Loucy (cell line): ENCODE results near the gene ARHGEF10L.

ENCODE experiments used
- EZH2phosphoT487 ChIP-seq: fragments of 200-600 bp; IDR thresholded peaks from 2 replicates; pipeline ENCODE4 v1.6.1; 2018; ENCODE audit warnings: antibody characterized with exemption, mild to moderate bottlenecking, moderate library complexity, borderline replicate concordance
- TF ChIP-seq, protein P1 (sequence below): fragments of 200-600 bp; sonication (generic); conservative IDR thresholded peaks from 2 replicates; pipeline ENCODE4 v1.5.1; 2014; ENCODE audit warnings: mild to moderate bottlenecking, antibody characterized with exemption, low read length

DNA sequence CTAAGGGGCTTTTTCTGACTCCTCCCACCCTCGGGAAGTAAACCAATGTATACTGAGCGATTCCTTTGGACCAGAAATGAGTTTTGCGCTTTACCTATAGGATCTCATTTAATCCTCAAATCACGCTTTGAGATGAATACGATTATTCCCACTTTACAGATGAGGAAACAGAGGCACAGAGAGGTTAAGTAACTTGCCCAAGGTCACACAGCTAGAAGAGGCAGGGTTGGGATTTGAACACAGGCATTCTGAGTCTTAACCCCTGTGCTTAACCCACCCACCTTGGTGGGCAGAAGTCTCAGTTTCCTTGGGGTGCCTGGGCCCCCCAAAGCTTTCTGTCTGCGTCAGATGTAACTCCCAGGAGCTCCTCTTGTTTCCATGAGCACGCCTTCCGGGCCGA, 129.8 kb downstream of the ARHGEF10L start:
- TF ChIP-seq, protein P1, sequence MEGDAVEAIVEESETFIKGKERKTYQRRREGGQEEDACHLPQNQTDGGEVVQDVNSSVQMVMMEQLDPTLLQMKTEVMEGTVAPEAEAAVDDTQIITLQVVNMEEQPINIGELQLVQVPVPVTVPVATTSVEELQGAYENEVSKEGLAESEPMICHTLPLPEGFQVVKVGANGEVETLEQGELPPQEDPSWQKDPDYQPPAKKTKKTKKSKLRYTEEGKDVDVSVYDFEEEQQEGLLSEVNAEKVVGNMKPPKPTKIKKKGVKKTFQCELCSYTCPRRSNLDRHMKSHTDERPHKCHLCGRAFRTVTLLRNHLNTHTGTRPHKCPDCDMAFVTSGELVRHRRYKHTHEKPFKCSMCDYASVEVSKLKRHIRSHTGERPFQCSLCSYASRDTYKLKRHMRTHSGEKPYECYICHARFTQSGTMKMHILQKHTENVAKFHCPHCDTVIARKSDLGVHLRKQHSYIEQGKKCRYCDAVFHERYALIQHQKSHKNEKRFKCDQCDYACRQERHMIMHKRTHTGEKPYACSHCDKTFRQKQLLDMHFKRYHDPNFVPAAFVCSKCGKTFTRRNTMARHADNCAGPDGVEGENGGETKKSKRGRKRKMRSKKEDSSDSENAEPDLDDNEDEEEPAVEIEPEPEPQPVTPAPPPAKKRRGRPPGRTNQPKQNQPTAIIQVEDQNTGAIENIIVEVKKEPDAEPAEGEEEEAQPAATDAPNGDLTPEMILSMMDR: no peak
- no peak for TF ChIP-seq EZH2phosphoT487
